Bronchial epithelial cell (primary cell): ENCODE data around the gene PRELP. TPM values are rescaled to one million over a fixed set of nuclear protein-coding genes. Genes with fewer than 3 reads are reported as not detected.

Experiments
- DNase-seq: peaks from one replicate; pipeline ENCODE4 v3.0.0-alpha.2; 2010; ENCODE audit warnings: low read depth
- FAIRE-seq: peaks from 2 replicates; lab custom pipeline; 2011; peaks lifted over from hg19 to GRCh38; lab: Jason Lieb, UNC
- H3K27me3 ChIP-seq: 2 replicates; pipeline ENCODE4 v1.5.1; 2011; ENCODE audit warnings: low read length; ENCODE audit not compliant: control insufficient read depth, insufficient read depth
- H3K36me3 ChIP-seq: 2 replicates; pipeline ENCODE4 v1.5.1; 2011; ENCODE audit warnings: low read length; ENCODE audit not compliant: control insufficient read depth, insufficient read depth
- H3K4me3 ChIP-seq: 2 replicates; pipeline ENCODE4 v1.5.1; 2011; ENCODE audit warnings: mild to moderate bottlenecking, low read depth, low read length, control low read depth
- total RNA-seq: library from RNA; depleted of rRNA; stranded (reverse); fragments of >200 nt; gene quantifications from 2 replicates; pipeline ENCODE4 v1.2.1, GENCODE V29; 2014
- TF ChIP-seq, protein P1 (sequence below): IDR thresholded peaks from 2 replicates; pipeline ENCODE4 v1.5.1; 2011; ENCODE audit warnings: mild to moderate bottlenecking, moderate library complexity, low read length, control low read depth, inconsistent platforms; ENCODE audit not compliant: insufficient read depth, severe bottlenecking

Gene PRELP
- total RNA-seq, 1 donor from 2014 or later = not detected

DNA sequence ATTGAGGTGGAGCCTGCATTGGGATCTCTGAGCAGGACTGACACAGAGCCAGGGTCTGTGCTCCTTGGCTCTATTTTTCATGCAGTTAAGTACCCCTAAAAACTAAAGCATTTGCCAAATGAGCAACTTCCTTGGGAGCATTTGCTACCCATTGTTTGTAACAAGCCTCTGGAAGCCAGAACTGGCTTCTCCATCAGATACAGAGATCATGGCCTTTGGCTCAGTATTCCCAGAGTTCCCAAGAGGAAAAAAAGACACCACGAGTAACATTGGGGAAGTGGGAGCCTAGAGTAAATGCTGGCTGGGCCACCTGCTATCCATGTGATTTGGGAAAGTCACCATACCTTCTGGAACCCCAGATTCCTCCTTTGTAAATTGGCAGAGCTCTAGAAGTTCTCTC, 63.1 kb downstream of the PRELP start:
- no peak overlapping the region for H3K4me3 ChIP-seq
- no peak for FAIRE-seq
- TF ChIP-seq, protein P1, sequence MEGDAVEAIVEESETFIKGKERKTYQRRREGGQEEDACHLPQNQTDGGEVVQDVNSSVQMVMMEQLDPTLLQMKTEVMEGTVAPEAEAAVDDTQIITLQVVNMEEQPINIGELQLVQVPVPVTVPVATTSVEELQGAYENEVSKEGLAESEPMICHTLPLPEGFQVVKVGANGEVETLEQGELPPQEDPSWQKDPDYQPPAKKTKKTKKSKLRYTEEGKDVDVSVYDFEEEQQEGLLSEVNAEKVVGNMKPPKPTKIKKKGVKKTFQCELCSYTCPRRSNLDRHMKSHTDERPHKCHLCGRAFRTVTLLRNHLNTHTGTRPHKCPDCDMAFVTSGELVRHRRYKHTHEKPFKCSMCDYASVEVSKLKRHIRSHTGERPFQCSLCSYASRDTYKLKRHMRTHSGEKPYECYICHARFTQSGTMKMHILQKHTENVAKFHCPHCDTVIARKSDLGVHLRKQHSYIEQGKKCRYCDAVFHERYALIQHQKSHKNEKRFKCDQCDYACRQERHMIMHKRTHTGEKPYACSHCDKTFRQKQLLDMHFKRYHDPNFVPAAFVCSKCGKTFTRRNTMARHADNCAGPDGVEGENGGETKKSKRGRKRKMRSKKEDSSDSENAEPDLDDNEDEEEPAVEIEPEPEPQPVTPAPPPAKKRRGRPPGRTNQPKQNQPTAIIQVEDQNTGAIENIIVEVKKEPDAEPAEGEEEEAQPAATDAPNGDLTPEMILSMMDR = no peak
- DNase-seq = no peak
- no peaks in the 10 kb centered on the region for H3K36me3 ChIP-seq
- H3K27me3 ChIP-seq = no peaks in the 10 kb centered on the region

DNA sequence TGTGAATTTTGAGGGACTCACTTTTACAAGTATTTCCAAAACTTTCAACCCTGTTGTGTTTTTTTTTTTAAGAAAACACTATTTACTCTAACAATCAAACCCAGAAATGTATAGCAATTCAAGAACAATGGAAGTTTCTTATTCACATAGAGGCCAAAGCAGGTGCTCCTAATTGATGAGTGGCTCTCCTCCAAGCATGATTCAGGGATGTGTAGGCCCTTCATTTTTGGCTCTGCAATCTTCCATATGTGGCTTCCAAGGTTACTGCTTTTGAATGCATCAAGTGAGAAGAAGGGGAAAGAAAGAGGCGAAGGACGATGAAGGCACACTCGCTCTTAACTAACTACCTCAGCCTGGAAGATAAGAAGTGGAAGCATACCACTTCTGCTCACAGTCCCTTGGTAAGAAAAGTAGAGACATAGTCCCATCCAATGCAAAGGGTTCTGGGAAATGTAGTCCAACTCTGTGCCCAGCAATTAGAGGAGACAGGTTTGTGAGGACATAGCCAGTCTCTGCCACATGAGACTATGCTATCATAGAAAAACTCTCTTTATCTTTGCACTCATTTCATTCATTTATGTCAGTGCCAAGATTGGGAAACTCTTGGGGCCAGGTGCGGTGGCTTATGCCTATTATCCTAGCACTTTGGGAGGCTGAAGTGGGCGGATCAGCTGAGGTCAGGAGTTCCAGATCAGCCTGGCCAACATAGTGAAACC, 64.4 kb downstream of the PRELP start:
- Histone ChIP-seq H3K36me3 (no peaks in the 10 kb centered on the region), H3K27me3 (no peaks in the 10 kb centered on the region), H3K4me3 (no peak overlapping the region)
- DNase-seq (no peak), FAIRE-seq (no peak)
- TF ChIP-seq, protein P1 = no peak

Other genes with a start within 250 kb of the PRELP start
- under 0.01 TPM in 2 replicates for gene CHIT1, start 246.1 kb upstream of the PRELP start, total RNA-seq
- gene BTG2, start 170.3 kb upstream of the PRELP start, total RNA-seq = 12.9 and 25.9 TPM in 2 replicates
- 0.26 TPM in 1 of 2 replicates, not detected in the other for gene FMOD, start 124.7 kb upstream of the PRELP start, total RNA-seq
- gene OPTC, start 18.3 kb downstream of the PRELP start, total RNA-seq = not detected in 2 replicates
- 27.4 and 71.7 TPM in 2 replicates for gene ATP2B4, start 151.0 kb downstream of the PRELP start, total RNA-seq